ENCODE results near the gene SLC25A14. TPM values are rescaled to one million over a fixed set of nuclear protein-coding genes. Genes with fewer than 3 reads are reported as not detected.
"Not testable (repeated sequence)": the region's sequence is repeated elsewhere in the genome, so short reads cannot be mapped to it uniquely, and the experiment has no call there.

The SLC25A14 gene
- total RNA-seq, 2 donors from 2014 or later: 11.6 to 15.7 TPM

DNA sequence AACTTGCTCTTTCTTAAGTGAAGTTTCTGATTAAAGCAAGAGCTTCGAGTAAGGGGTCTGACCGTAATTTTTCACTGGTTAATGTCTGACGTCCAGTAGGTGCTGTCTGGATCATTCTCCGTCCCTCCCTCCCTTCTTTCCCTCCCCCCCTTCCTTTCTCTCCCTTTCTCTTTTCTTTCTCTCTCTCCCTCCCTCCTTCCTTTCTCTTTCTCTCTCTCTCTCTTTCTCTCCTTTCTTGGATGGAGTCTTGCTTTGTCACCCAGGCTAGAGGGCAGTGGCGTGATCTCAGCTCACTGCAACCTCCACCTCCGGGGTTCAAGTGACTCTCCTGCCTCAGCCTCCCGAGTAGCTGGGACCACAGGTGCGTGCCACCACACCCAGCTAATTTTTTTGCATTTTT, 850 bp upstream of the SLC25A14 start:
- peak overlapping the region; percentile 92 for H3K27ac Mint-ChIP-seq
- not testable (repeated sequence) for H3K4me1 Mint-ChIP-seq; H3K27me3 Mint-ChIP-seq; H3K9me3 Mint-ChIP-seq; H3K36me3 Mint-ChIP-seq (ENCODE audit: low read depth); ATAC-seq (replicated peaks)
- H3K4me3 Mint-ChIP-seq: peak overlapping the region; percentile 94

DNA sequence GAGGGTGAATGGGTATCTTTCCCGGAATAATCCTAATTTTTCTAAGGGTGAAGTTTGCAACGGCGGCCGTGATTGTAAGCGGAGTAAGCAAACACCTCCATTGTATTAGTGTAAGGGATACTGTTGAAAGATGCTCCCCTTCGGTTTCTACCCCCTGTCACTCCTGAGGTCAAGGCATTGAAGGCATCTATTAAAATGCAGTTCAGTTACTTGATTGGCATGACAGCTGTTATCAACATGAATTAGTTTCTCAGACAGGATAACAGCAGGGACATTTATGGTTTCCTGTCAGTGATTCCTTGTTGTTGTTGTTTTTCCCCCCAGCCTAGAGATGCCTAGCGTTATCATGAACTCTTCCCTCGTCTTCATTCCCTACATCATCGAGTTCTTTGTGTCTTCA, 552 bp downstream of the SLC25A14 start:
- peaks cover 7% of the 10 kb centered on the region for H3K4me1 Mint-ChIP-seq
- H3K27me3 Mint-ChIP-seq: no peaks in the 10 kb centered on the region
- no peak for ATAC-seq (replicated peaks)
- H3K4me3 Mint-ChIP-seq: peak overlapping the region; percentile 94
- no peaks in the 10 kb centered on the region for H3K36me3 Mint-ChIP-seq (ENCODE audit: low read depth)
- peak overlapping the region; percentile 92 for H3K27ac Mint-ChIP-seq
- H3K9me3 Mint-ChIP-seq: no peaks in the 10 kb centered on the region

GRCh38 chrX:130343411-130343810, 3.7 kb downstream of the SLC25A14 start:
- Mint-ChIP-seq H3K27ac (no peak overlapping the region), H3K27me3 (no peaks in the 10 kb centered on the region), H3K36me3 (ENCODE audit: low read depth) (no peaks in the 10 kb centered on the region), H3K4me3 (no peak overlapping the region), H3K9me3 (no peaks in the 10 kb centered on the region), H3K4me1 (peaks cover 7% of the 10 kb centered on the region)
- no peak for ATAC-seq (replicated peaks)

DNA sequence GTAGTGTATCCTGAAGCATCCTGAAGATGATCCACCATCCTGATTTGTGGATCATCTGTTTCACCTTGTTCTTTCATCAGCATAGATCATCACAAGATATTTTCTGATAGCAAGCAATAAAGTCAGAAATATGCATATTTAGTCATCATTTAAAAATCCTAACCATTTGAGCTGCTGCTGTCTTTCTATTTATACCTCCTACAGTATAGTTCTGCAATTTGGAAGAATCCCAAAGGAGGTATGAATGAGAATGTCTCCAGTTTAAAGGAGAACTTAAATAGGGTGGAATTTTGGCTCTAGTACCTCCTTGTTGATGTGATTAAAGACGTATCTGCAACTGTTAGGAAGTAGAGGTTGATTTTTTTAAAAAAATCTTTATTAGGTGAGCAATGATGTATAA, 7.6 kb downstream of the SLC25A14 start:
- no peak for ATAC-seq (replicated peaks)
- H3K27me3 Mint-ChIP-seq: no peaks in the 10 kb centered on the region

GRCh38 chrX:130351567-130351966, 11.8 kb downstream of the SLC25A14 start:
- H3K4me1 Mint-ChIP-seq: peaks cover under 1% of the 10 kb centered on the region
- no peak for ATAC-seq (replicated peaks)
- no peak overlapping the region for H3K4me3 Mint-ChIP-seq
- no peaks in the 10 kb centered on the region for H3K9me3 Mint-ChIP-seq
- peaks cover 40% of the 10 kb centered on the region for H3K36me3 Mint-ChIP-seq (ENCODE audit: low read depth)
- H3K27ac Mint-ChIP-seq: no peak overlapping the region
- no peaks in the 10 kb centered on the region for H3K27me3 Mint-ChIP-seq

More for the DNA sequence above, 7.6 kb downstream of the SLC25A14 start:
- Mint-ChIP-seq H3K36me3 (ENCODE audit: low read depth) (peaks cover 23% of the 10 kb centered on the region), H3K9me3 (no peaks in the 10 kb centered on the region), H3K4me1 (no peaks in the 10 kb centered on the region), H3K27ac (no peak overlapping the region), H3K4me3 (no peak overlapping the region)

DNA sequence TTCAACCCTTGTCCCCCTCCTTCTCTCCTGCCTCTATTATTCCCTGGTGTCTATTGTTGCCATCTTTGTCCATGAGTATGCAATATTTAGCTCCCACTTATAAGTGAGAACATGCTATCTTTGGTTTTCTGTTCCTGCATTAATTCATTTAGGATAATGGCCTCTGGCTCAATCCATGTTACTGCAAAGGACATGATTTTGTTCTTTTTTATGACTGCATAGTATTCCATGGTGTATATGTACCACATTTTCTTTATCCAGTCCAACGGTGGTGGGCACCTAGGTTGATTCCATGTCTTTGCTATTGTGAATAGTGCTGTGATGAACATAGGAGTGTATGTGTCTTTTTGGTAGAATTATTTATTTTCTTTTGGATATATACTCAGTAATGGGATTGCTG, 12.3 kb downstream of the SLC25A14 start:
- H3K36me3 Mint-ChIP-seq (ENCODE audit: low read depth): peaks cover 40% of the 10 kb centered on the region
- not testable (repeated sequence) for H3K9me3 Mint-ChIP-seq; H3K27ac Mint-ChIP-seq; H3K27me3 Mint-ChIP-seq; ATAC-seq (replicated peaks); H3K4me3 Mint-ChIP-seq; H3K4me1 Mint-ChIP-seq

DNA sequence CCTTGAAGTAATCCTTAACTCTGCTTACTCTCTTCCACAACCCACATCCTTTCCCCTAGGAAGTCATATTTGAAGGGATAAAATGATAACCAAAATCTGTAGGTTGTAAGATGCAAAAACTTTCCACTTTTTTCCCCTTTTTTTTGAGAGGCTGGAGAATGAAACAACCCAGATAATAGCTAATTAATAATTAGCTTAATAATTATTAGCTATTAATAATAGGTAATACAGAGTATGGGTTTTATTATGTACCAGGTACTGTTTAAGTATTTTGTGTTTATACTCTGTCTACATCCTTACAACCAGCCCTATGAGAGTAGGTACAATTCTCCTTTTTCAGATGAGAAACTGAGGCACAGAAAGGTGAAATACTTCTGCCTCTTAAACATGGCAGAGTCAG, 36.4 kb downstream of the SLC25A14 start:
- ATAC-seq (replicated peaks): no peak
- Mint-ChIP-seq H3K4me1 (no peaks in the 10 kb centered on the region), H3K36me3 (ENCODE audit: low read depth) (peaks cover 11% of the 10 kb centered on the region), H3K27ac (no peak overlapping the region), H3K4me3 (no peak overlapping the region), H3K27me3 (no peaks in the 10 kb centered on the region), H3K9me3 (no peaks in the 10 kb centered on the region)

GRCh38 chrX:130378024-130378669, 38.4 kb downstream of the SLC25A14 start:
- Mint-ChIP-seq H3K27me3 (no peaks in the 10 kb centered on the region), H3K9me3 (no peaks in the 10 kb centered on the region), H3K36me3 (ENCODE audit: low read depth) (no peaks in the 10 kb centered on the region), H3K27ac (no peak overlapping the region), H3K4me1 (no peaks in the 10 kb centered on the region), H3K4me3 (no peak overlapping the region)
- ATAC-seq (replicated peaks): no peak

- no peaks in the 10 kb centered on the region for H3K9me3 Mint-ChIP-seq
- ATAC-seq (replicated peaks): no peak
- H3K36me3 Mint-ChIP-seq (ENCODE audit: low read depth): no peaks in the 10 kb centered on the region
- H3K27ac Mint-ChIP-seq: no peak within 1 kb of the TSS
- H3K4me3 Mint-ChIP-seq: no peak within 1 kb of the TSS
- H3K27me3 Mint-ChIP-seq: no peaks in the 10 kb centered on the region
- H3K4me1 Mint-ChIP-seq: no peaks in the 10 kb centered on the region
Observed at GRCh38 chrX:130385520-130385919, 45.8 kb downstream of the SLC25A14 start, which contains the start of gene GPR119. Gene GPR119 (minus strand): TSS chrX:130385674. CDS start chrX:130385447, 227 bp downstream.

GRCh38 chrX:130386408-130386808, 46.7 kb downstream of the SLC25A14 start:
- H3K4me1 Mint-ChIP-seq: no peaks in the 10 kb centered on the region

GRCh38 chrX:130393451-130394074, 53.8 kb downstream of the SLC25A14 start:
- no peaks in the 10 kb centered on the region for H3K9me3 Mint-ChIP-seq
- H3K27ac Mint-ChIP-seq: no peak overlapping the region
- no peaks in the 10 kb centered on the region for H3K4me1 Mint-ChIP-seq
- no peaks in the 10 kb centered on the region for H3K36me3 Mint-ChIP-seq (ENCODE audit: low read depth)
- H3K27me3 Mint-ChIP-seq: peaks cover 6% of the 10 kb centered on the region
- H3K4me3 Mint-ChIP-seq: no peak overlapping the region
- ATAC-seq (replicated peaks): no peak

More at GRCh38 chrX:130386408-130386808, 46.7 kb downstream of the SLC25A14 start:
- Mint-ChIP-seq H3K4me3 (no peak overlapping the region), H3K27me3 (no peaks in the 10 kb centered on the region), H3K9me3 (no peaks in the 10 kb centered on the region), H3K36me3 (ENCODE audit: low read depth) (no peaks in the 10 kb centered on the region), H3K27ac (no peak overlapping the region)
- no peak for ATAC-seq (replicated peaks)

DNA sequence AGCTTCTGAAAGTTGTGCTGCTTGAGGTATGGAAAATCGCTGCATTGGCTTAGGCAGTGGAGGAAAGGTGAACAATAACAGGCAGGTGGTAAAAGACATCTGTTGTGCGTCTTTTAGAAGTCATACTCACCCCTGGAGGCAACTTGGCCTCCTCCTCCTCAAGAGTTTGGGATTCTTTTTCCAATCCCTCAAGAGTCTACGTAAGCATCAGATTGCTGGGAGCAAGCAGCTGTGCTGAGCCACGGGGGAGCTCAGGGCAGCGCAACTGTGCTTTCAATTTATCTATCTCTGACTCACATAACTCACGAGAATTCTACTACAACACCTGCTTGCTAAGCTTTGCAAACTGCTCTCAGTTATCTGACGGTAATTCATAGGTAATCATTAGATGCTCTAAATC, 55.6 kb downstream of the SLC25A14 start:
- no peak for ATAC-seq (replicated peaks)
- H3K4me3 Mint-ChIP-seq: no peak overlapping the region

GRCh38 chrX:130401415-130402207, 61.9 kb downstream of the SLC25A14 start, which contains the start of gene RBMX2:
Gene RBMX2 (plus strand): TSS chrX:130401987. CDS start chrX:130402033, 46 bp downstream.
- H3K4me3 Mint-ChIP-seq: peak within 1 kb of the TSS; percentile 98
- peak; percentile 97 for ATAC-seq (replicated peaks)
- no peaks in the 10 kb centered on the region for H3K4me1 Mint-ChIP-seq
- H3K36me3 Mint-ChIP-seq (ENCODE audit: low read depth): peaks cover 15% of the 10 kb centered on the region
- H3K9me3 Mint-ChIP-seq: no peaks in the 10 kb centered on the region
- peak within 1 kb of the TSS; percentile 96 for H3K27ac Mint-ChIP-seq
- H3K27me3 Mint-ChIP-seq: peaks cover 6% of the 10 kb centered on the region

More for the DNA sequence above, 55.6 kb downstream of the SLC25A14 start:
- H3K27me3 Mint-ChIP-seq: peaks cover 6% of the 10 kb centered on the region
- no peaks in the 10 kb centered on the region for H3K9me3 Mint-ChIP-seq
- H3K36me3 Mint-ChIP-seq (ENCODE audit: low read depth): no peaks in the 10 kb centered on the region
- H3K27ac Mint-ChIP-seq: no peak overlapping the region
- no peaks in the 10 kb centered on the region for H3K4me1 Mint-ChIP-seq

- no peaks in the 10 kb centered on the region for H3K4me1 Mint-ChIP-seq
- H3K9me3 Mint-ChIP-seq: no peaks in the 10 kb centered on the region
- peak overlapping the region; percentile 98 for H3K4me3 Mint-ChIP-seq
- peaks cover 17% of the 10 kb centered on the region for H3K36me3 Mint-ChIP-seq (ENCODE audit: low read depth)
- no peak for ATAC-seq (replicated peaks)
- H3K27me3 Mint-ChIP-seq: peaks cover 1% of the 10 kb centered on the region
- peak overlapping the region; percentile 96 for H3K27ac Mint-ChIP-seq
Observed at GRCh38 chrX:130402208-130402684, 62.5 kb downstream of the SLC25A14 start.

All from activated T-helper 17 cell treated with anti-CD3 and anti-CD28 coated beads, Interleukin-2, amount 50 U/mL, for 72 hours (primary cell).